Measurements from ENCODE around the gene CHMP4A.
"Not testable (repeated sequence)": the region's sequence is repeated elsewhere in the genome, so short reads cannot be mapped to it uniquely, and the experiment has no call there.

Gene CHMP4A

DNA sequence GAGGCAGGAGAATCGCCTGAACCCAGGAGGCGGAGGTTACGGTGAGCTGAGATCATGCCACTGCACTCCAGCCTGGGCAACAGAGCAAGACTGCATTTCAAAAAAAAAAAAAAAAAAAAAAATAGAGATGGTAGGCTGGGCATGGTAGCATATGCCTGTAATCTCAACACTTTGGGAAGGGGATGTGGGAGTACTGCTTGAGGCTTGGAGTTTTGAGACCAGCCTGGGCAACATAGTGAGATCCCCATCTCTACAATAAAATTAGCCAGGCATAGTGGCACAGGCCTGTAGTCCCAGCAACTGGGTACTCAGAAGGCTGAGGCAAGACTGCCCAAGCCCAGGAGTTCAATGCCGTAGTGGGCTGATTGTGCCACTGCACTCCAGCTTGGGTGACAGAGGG lies 9.7 kb upstream of the CHMP4A start:
- not testable (repeated sequence) for DNase-seq

- DNase-seq, result no peak
Observed at GRCh38 chr14:24219521-24219920, 6.2 kb upstream of the CHMP4A start.

- no peak for DNase-seq
Observed at GRCh38 chr14:24219080-24219479, 5.8 kb upstream of the CHMP4A start.

GRCh38 chr14:24216876-24217275 lies 3.6 kb upstream of the CHMP4A start:
- not testable (repeated sequence) for DNase-seq

DNA sequence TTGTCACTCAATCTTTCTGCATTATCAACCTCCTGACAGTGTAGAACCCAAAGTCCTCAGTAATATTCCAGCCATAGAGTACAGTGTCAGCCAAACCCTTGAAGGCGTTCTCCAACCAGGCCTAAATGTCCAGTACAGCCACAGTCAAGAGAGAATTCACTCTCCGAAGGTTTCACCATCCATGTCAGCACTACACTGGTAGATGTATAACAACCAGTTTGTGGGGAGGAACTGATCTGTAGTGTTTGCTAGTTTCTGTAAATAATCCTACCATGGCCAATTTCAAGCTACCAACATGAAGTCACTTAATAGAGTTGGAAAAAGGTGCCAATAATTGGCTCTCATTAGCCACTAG lies 3.0 kb upstream of the CHMP4A start:
- peak in 1 of 2 experiments; percentile 47 for DNase-seq

DNA sequence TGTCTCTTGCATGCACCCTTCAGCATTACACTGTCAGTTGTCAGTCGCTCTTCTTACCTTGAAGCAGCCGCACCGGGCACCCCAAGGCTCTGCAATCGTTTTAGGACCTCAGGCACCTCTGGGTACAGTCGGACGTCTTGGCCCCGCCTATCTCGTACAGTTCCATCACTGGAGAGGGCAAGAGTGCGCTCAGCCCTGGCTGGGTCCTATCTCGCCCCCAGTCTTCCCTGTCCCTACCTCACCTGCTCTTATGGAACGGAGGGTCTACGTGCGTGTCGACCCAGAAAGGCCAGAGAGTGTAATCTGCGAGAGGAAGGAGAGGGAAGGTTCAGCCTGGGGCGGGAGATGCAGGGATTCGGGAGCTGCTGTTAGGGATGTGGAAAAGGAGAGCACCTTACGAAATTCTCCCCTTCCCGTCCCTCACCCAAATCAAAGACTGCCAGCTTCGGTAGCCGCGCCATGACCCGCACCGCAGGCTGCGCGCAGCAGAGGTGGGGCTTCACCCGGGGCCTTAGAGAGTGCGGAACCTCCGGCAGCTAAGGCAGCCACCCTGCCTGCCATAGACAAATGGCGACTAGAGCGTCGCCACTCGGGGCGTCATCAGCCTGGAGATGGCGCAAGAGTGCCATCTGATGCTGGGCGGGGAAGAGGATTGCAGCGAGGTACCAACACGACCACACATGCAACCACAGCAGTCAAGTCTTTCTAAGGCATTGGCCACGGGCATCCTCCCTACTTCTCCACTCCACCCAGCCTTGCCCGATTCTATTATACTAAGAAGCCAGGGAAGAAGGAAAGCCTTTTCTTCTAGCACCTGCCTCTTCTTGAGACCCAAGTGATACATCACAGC lies 2.4 kb upstream of the CHMP4A start, which contains the start of gene MDP1:
TSS of gene MDP1 (minus strand) at position 572 of the 850 bp plus-strand sequence. CDS start at position 461, 111 bp downstream.
- DNase-seq, result peak; percentile 76 to 95

GRCh38 chr14:24213866-24214662 lies 776 bp upstream of the CHMP4A start:
- DNase-seq, result no peak

- DNase-seq, result no peak
Observed at GRCh38 chr14:24211311-24211710, 2.0 kb downstream of the CHMP4A start.

GRCh38 chr14:24207625-24208024 lies 5.7 kb downstream of the CHMP4A start:
- no peak for DNase-seq

DNA sequence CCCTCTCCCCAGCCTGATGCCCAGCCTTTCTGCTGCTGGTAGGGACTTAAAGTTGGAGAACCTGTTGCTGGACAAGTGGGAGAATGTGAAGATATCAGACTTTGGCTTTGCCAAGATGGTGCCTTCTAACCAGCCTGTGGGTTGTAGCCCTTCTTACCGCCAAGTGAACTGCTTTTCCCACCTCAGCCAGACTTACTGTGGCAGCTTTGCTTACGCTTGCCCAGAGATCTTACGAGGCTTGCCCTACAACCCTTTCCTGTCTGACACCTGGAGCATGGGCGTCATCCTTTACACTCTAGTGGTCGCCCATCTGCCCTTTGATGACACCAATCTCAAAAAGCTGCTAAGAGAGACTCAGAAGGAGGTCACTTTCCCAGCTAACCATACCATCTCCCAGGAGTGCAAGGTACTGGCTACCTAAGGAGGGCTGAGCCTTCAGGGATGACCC lies 6.2 kb downstream of the CHMP4A start:
- no peak for DNase-seq

GRCh38 chr14:24206260-24207103 lies 6.8 kb downstream of the CHMP4A start:
- DNase-seq, result no peak

DNA sequence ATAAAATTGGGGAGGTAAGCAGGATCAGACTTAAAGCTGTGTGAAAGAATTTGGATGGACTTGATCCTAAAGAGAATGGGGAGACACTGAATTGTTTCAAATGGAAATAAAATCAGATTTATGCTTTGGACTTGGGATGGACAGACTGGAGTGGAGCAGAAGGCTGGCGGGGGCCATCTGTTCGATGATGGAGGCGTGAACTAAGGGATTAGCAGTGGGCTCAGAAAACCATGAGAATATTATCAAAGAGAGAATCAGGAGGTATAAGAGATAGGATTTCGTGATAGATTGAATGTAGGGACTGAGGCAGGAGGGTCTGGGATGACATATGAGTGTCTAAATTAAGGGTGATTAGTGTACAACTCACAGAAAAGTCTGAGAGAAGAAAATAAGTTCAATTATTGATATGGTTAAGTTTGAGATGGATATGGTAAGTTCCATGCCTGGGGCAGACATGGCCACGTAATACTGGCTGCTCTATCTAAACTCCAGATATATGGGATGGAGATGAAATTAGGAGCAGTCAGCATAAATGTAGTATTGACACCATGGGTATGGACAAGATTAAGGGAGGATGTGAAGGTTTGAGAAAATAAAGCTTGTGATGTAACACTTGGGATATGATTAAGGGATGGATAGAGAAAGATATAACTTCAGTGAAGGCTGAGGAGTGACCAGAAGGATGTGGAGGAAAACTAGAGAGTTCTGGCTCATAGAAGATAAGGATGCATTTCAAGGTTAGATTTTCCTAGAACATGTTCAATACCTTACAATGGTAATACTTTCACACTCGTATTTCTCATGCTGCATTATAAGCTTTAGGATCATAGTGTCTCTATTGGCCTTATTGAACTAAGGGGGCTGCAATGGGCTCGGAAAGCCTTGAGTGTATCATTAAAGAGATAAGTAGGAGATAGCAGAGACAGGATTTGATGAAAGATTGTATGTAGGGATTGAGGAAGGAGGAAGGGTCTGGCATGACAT lies 8.8 kb downstream of the CHMP4A start:
- DNase-seq, result peak; percentile 63 to 79

DNA sequence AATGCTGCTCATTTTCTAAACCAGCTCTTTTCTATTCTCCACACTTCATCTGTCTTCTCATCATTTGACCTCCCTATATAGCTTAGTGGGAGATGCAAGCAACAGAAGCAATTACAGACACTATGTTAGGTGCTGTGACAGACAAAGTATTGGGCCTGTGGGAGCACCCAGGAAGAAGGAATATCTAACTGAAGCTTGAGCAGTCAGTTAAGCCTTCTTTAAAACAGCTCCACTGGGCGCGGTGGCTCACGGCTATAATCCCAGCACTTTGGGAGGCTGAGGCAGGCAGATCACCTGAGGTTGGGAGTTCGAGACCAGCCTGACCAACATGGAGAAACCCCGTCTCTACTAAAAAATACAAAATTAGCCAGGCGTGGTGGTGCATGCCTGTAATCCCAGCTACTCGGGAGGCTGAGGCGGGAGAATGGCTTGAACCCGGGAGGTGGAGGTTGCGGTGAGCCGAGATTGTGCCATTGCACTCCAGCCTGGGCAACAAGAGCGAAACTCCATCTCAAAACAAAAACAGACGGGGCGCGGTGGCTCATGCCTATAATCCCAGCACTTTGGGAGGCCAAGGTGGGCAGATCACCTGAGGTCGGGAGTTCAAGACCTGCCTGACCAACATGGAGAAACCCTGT lies 9.9 kb downstream of the CHMP4A start:
- not testable (repeated sequence) for DNase-seq

GRCh38 chr14:24202538-24202937 lies 10.8 kb downstream of the CHMP4A start:
- not testable (repeated sequence) for DNase-seq

DNA sequence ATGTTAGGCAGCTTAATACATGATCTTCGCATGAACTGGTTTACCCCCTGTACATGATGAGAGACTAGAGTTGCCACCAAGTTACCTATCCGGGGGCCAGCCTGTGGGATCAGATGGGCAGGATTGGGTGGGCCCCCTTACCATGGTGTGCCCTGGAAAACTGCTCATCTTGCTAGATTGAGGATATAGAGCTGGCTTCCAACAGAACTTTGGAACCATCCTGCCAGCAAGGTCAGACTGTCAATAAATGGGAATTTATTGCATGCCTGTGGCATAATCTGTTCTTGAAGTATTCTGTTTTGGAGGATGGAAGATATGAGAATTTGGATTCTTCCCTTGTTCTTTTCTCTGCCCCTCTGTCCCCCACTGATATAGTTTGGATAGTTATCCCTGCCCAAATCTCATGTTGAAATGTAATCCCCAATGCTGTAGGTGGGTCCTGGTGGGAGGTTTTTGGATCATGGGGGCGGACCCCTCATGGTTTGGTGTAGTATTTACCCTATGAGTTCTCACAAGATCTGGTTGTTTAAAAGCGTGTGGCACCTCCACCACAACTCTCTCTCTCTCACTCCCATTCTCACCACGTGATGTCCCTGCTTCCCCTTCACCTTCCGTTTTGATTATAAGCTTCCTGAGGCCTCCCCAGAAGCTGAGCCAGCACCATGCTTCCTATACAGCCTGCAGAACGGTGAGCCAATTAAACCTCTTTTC lies 14.3 kb downstream of the CHMP4A start:
- DNase-seq, result no peak

DNA sequence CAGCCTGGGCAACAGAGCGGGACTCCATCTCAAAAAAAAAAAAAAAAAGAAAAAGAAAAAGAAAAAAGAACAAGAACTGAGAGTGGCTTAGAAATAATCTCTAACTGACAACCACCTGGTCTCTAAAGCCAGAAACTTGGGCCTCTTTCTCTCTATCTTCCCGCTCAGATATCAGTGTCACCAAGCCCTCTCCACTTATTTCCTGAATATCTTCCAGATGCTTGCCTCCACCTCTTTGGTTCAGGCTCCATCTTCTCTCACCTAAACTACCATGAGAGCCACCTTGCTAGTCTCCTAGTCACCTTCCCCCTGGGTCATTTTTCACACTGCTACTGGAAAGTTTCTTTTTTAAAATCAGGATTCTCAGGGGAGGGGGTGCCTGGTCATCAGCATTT lies 16.2 kb downstream of the CHMP4A start:
- no peak for DNase-seq

GRCh38 chr14:24196071-24197055 lies 16.9 kb downstream of the CHMP4A start:
- DNase-seq, result peak in 1 of 2 experiments; percentile 50

DNA sequence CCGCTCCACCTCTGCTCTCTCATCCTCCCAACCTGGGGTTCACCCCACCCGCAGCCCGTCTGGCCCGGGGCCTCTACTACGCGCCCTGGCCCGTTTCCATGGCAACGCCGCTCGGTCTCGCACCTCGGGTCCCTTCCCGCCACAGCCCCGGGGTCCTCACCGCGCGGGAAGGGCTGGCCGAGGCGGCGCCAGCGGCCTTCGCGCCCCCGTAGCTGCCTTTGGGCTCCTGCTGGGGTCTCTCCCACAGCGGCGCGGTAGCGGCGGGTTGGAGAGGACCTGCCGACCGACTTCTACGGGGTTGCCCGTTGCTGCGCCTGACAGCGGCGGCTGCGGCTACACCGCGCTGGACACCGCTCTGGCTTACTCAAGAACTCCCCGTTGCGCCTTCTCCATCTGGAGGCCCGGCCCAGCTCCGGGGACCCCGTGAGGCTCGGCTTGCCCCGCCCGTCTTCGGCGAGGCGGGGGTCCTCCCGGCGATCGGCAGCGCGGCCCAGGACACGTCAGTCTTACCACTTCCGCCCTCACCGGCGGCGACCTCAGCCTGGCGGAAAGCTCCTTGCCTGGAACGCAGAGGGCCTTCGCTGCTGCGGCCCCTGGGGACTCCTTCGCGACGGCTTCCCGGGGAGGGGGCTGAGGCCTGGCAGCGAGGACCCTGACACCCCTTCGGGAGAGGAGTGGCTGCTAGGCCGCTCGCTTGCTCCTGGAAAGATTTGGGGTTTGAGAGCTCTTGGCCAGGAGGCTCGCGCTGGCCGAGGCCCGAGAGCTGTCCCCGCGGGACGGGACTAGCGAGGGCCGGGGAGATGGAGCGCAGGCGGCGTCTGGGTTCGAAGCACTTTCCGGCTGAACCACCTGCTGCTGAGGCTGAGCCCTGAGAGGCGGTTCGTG lies 17.9 kb downstream of the CHMP4A start, which contains the start of gene TM9SF1:
TSS of gene TM9SF1 (minus strand) at position 256 of the 885 bp plus-strand sequence. CDS start 422 bp downstream, outside the sequence.
- peak; percentile 78 to 90 for DNase-seq

All from NCI-H524 (cell line).